HG02798 (cell line): ENCODE results near the gene LY6G6D.

ENCODE experiments used
- ATAC-seq: cut with Tn5 transposase; IDR thresholded peaks from one replicate; pipeline ENCODE4 v1.9.1; 2021; ENCODE audit warnings: mild to moderate bottlenecking; ENCODE audit not compliant: unreplicated experiment, poor library complexity

Gene LY6G6D

GRCh38 chr6:31761343-31761742, 46.2 kb downstream of the LY6G6D start:
- ATAC-seq, result no peak

- ATAC-seq, result no peak
Measured at GRCh38 chr6:31762356-31762755, 47.2 kb downstream of the LY6G6D start, which contains the start of gene SAPCD1. Gene SAPCD1, plus strand, starts transcription at chr6:31762656. Its CDS starts 399 bp downstream, at chr6:31763055.

- no peak for ATAC-seq
Measured at GRCh38 chr6:31762878-31763618, 47.9 kb downstream of the LY6G6D start.

- ATAC-seq, result no peak
Measured at GRCh38 chr6:31763619-31763940, 48.4 kb downstream of the LY6G6D start.

GRCh38 chr6:31764198-31764597, 49.0 kb downstream of the LY6G6D start:
- ATAC-seq, result no peak

- ATAC-seq, result no peak
Measured at GRCh38 chr6:31765559-31765909, 50.4 kb downstream of the LY6G6D start.

- ATAC-seq, result no peak
Measured at GRCh38 chr6:31765910-31766794, 51.0 kb downstream of the LY6G6D start.

GRCh38 chr6:31767096-31767645, 52.0 kb downstream of the LY6G6D start:
- ATAC-seq, result no peak
